ENCODE measurements around the gene CDYL.

DNA sequence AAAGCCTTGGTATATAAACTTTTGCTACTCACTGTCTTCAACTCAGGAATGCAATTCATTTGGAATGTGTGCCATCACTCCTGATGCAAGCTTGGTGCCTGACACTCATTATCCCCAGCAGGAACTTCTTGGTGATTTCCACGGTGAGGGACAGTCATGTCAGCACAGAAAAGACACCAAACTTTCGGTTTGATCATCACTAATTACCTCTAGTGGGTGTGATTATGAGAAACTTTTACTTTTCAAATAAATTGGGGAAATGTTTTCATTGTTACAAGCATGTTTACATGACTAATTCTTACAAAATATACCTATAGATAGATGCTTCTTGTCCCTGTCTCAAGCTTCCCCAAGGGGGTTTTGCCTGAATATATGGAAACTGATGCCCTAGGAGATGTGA lies 186.7 kb downstream of the CDYL start:
- TF ChIP-seq, protein P1, sequence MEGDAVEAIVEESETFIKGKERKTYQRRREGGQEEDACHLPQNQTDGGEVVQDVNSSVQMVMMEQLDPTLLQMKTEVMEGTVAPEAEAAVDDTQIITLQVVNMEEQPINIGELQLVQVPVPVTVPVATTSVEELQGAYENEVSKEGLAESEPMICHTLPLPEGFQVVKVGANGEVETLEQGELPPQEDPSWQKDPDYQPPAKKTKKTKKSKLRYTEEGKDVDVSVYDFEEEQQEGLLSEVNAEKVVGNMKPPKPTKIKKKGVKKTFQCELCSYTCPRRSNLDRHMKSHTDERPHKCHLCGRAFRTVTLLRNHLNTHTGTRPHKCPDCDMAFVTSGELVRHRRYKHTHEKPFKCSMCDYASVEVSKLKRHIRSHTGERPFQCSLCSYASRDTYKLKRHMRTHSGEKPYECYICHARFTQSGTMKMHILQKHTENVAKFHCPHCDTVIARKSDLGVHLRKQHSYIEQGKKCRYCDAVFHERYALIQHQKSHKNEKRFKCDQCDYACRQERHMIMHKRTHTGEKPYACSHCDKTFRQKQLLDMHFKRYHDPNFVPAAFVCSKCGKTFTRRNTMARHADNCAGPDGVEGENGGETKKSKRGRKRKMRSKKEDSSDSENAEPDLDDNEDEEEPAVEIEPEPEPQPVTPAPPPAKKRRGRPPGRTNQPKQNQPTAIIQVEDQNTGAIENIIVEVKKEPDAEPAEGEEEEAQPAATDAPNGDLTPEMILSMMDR (IDR thresholded peaks at IDR 0.05): no peak
- TF ChIP-seq POLR2AphosphoS5 (IDR thresholded peaks at IDR 0.05): no peak
- TF ChIP-seq EP300 (IDR thresholded peaks at IDR 0.05): no peak

Measured in suprapubic skin (tissue), 4 donors.